ENCODE results near the gene PLCB2. TPM values are rescaled to one million over a fixed set of nuclear protein-coding genes. Genes with fewer than 3 reads are reported as not detected.
A peak's percentile ranks its signal among the peaks of the same experiment; 100 is the strongest.

PLCB2 gene
- total and polyA plus RNA-seq, 2 experiments from 2014 or later: 9.5 to 13.8 TPM

DNA sequence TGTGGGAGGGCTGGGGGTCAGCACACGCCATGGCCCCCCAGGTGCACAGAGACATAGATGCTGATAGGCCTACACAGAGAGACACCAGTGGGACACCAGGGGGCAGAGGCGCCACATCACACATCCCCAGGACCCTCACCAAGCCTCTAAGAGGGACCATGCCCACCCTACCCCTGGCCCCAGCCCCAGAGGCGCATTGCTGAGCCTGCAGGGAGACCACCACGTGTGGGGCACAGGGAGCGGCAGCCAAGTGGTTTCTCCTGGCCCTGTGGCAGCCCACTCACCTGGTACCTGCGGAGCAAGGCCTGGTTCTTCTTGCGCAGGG is 31.8 kb upstream of the PLCB2 start:
- peaks cover 48% of the 10 kb centered on the region for H3K4me1 Mint-ChIP-seq
- no peaks in the 10 kb centered on the region for H4K20me1 ChIP-seq (replicated peaks; ENCODE audit: insufficient read depth)
- no peak for TF ChIP-seq STAT1 (IDR thresholded peaks at IDR 0.05; ENCODE audit: unreplicated experiment)
- TF ChIP-seq, protein P1, sequence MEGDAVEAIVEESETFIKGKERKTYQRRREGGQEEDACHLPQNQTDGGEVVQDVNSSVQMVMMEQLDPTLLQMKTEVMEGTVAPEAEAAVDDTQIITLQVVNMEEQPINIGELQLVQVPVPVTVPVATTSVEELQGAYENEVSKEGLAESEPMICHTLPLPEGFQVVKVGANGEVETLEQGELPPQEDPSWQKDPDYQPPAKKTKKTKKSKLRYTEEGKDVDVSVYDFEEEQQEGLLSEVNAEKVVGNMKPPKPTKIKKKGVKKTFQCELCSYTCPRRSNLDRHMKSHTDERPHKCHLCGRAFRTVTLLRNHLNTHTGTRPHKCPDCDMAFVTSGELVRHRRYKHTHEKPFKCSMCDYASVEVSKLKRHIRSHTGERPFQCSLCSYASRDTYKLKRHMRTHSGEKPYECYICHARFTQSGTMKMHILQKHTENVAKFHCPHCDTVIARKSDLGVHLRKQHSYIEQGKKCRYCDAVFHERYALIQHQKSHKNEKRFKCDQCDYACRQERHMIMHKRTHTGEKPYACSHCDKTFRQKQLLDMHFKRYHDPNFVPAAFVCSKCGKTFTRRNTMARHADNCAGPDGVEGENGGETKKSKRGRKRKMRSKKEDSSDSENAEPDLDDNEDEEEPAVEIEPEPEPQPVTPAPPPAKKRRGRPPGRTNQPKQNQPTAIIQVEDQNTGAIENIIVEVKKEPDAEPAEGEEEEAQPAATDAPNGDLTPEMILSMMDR (conservative IDR thresholded peaks at IDR 0.05; ENCODE audit: low read depth in 2 of 2): peak; percentile 9 to 68; a peak in 2 of 4 replicates
- H3K4me3 Mint-ChIP-seq: no peak overlapping the region
- peak; percentile 32 for DNase-seq (ENCODE audit: low spot score)
- no peak for ATAC-seq
- H3K4me1 ChIP-seq (ENCODE audit: insufficient read depth): peaks cover 4% of the 10 kb centered on the region; the same call in 1 of the 2 replicates
- no peak overlapping the region for H3K27ac Mint-ChIP-seq
- no peak overlapping the region for H3K27ac ChIP-seq (ENCODE audit: low read depth)
- H3K36me3 ChIP-seq (ENCODE audit: insufficient read depth): no peaks in the 10 kb centered on the region
- H3K9me2 ChIP-seq (ENCODE audit: insufficient read depth): no peaks in the 10 kb centered on the region
- peak overlapping the region; percentile 88 for H2AFZ ChIP-seq
- H3K4me2 ChIP-seq: no peak overlapping the region; the same call in 1 of the 2 replicates
- peaks cover 20% of the 10 kb centered on the region for H3K27me3 Mint-ChIP-seq (ENCODE audit: insufficient read depth, low read depth, poor library complexity)
- no peaks in the 10 kb centered on the region for H3K27me3 ChIP-seq (ENCODE audit: insufficient read depth)
- no peaks in the 10 kb centered on the region for H3K9me3 Mint-ChIP-seq
- no peaks in the 10 kb centered on the region for H3K79me2 ChIP-seq (replicated peaks; ENCODE audit: insufficient read depth)
- no peaks in the 10 kb centered on the region; the same call in 2 of the 3 replicates for H3K36me3 Mint-ChIP-seq (ENCODE audit: low read depth)
- H3F3A ChIP-seq (replicated peaks; ENCODE audit: low read depth): no peaks in the 10 kb centered on the region
- no peak overlapping the region for H3K4me3 ChIP-seq

DNA sequence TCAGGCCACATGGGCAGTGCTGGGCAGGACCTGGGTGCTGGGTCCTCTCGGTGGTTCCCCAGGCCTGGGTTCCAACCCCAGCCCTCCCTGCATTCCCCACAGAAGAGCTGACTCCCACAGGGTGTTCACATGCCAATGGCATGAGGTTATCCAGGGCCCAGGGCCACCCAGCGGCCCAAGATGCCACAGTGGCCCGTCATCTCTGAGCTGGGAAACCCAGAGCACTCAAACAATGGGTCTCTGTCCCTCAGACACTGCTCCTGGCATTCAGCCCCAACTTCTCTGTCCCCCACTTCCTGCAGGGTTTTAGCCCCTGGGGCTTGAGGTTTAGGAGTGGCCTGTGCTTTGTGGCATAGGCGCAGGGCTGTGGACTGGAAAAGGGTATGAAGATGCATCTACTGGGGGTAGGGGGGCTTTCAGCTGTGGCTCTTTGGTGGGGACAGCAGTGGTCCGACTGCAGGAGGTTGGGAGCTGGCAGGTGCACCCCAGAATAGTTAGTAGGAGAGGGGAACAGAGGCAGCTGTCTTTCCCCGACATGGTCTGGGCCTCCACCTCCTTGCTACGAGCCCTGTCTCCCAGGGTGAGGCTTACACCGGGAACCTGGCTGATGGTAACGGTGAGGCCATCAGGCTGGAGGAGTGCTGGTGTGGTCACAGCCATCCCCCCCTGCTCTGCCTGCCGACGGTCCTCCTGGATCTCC is 31.3 kb upstream of the PLCB2 start:
- H3K36me3 Mint-ChIP-seq (ENCODE audit: low read depth): no peaks in the 10 kb centered on the region; the same call in 2 of the 3 replicates
- peaks cover 47% of the 10 kb centered on the region for H3K4me1 Mint-ChIP-seq
- ATAC-seq (no peak), DNase-seq (ENCODE audit: low spot score) (no peak)
- no peak overlapping the region for H3K27ac Mint-ChIP-seq
- no peak overlapping the region for H3K4me3 Mint-ChIP-seq
- Histone ChIP-seq H3K9me2 (ENCODE audit: insufficient read depth) (no peaks in the 10 kb centered on the region), H3K4me3 (no peak overlapping the region), H3K36me3 (ENCODE audit: insufficient read depth) (no peaks in the 10 kb centered on the region), H3K79me2 (replicated peaks; ENCODE audit: insufficient read depth) (no peaks in the 10 kb centered on the region), H3K4me2 (no peak overlapping the region), H4K20me1 (replicated peaks; ENCODE audit: insufficient read depth) (no peaks in the 10 kb centered on the region), H3K4me1 (ENCODE audit: insufficient read depth) (peaks cover 4% of the 10 kb centered on the region; the same call in 1 of the 2 replicates), H3F3A (replicated peaks; ENCODE audit: low read depth) (0 out of 2 replicates have a peak, but pooled peaks cover 2% of the 10 kb centered on the region), H3K27ac (ENCODE audit: low read depth) (no peak overlapping the region), H2AFZ (no peak overlapping the region), H3K27me3 (ENCODE audit: insufficient read depth) (no peaks in the 10 kb centered on the region)
- H3K27me3 Mint-ChIP-seq (ENCODE audit: insufficient read depth, low read depth, poor library complexity): peaks cover 19% of the 10 kb centered on the region
- TF ChIP-seq ZNF331 (CRISPR knock-in tag; IDR thresholded peaks at IDR 0.05; ENCODE audit: low read depth) (no peak), NANOG (IDR thresholded peaks at IDR 0.05; ENCODE audit: borderline replicate concordance) (no peak), STAT1 (IDR thresholded peaks at IDR 0.05; ENCODE audit: unreplicated experiment) (no peak)
- TF ChIP-seq, protein P2, sequence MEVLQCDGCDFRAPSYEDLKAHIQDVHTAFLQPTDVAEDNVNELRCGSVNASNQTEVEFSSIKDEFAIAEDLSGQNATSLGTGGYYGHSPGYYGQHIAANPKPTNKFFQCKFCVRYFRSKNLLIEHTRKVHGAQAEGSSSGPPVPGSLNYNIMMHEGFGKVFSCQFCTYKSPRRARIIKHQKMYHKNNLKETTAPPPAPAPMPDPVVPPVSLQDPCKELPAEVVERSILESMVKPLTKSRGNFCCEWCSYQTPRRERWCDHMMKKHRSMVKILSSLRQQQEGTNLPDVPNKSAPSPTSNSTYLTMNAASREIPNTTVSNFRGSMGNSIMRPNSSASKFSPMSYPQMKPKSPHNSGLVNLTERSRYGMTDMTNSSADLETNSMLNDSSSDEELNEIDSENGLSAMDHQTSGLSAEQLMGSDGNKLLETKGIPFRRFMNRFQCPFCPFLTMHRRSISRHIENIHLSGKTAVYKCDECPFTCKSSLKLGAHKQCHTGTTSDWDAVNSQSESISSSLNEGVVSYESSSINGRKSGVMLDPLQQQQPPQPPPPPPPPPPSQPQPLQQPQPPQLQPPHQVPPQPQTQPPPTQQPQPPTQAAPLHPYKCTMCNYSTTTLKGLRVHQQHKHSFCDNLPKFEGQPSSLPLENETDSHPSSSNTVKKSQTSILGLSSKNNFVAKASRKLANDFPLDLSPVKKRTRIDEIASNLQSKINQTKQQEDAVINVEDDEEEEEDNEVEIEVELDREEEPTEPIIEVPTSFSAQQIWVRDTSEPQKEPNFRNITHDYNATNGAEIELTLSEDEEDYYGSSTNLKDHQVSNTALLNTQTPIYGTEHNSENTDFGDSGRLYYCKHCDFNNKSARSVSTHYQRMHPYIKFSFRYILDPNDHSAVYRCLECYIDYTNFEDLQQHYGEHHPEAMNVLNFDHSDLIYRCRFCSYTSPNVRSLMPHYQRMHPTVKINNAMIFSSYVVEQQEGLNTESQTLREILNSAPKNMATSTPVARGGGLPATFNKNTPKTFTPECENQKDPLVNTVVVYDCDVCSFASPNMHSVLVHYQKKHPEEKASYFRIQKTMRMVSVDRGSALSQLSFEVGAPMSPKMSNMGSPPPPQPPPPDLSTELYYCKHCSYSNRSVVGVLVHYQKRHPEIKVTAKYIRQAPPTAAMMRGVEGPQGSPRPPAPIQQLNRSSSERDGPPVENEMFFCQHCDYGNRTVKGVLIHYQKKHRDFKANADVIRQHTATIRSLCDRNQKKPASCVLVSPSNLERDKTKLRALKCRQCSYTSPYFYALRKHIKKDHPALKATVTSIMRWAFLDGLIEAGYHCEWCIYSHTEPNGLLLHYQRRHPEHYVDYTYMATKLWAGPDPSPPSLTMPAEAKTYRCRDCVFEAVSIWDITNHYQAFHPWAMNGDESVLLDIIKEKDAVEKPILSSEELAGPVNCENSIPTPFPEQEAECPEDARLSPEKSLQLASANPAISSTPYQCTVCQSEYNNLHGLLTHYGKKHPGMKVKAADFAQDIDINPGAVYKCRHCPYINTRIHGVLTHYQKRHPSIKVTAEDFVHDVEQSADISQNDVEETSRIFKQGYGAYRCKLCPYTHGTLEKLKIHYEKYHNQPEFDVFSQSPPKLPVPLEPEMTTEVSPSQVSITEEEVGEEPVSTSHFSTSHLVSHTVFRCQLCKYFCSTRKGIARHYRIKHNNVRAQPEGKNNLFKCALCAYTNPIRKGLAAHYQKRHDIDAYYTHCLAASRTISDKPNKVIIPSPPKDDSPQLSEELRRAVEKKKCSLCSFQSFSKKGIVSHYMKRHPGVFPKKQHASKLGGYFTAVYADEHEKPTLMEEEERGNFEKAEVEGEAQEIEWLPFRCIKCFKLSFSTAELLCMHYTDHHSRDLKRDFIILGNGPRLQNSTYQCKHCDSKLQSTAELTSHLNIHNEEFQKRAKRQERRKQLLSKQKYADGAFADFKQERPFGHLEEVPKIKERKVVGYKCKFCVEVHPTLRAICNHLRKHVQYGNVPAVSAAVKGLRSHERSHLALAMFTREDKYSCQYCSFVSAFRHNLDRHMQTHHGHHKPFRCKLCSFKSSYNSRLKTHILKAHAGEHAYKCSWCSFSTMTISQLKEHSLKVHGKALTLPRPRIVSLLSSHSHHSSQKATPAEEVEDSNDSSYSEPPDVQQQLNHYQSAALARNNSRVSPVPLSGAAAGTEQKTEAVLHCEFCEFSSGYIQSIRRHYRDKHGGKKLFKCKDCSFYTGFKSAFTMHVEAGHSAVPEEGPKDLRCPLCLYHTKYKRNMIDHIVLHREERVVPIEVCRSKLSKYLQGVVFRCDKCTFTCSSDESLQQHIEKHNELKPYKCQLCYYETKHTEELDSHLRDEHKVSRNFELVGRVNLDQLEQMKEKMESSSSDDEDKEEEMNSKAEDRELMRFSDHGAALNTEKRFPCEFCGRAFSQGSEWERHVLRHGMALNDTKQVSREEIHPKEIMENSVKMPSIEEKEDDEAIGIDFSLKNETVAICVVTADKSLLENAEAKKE (CRISPR knock-in tag; IDR thresholded peaks at IDR 0.05): no peak
- H3K9me3 Mint-ChIP-seq: no peaks in the 10 kb centered on the region

Measured in GM23338 (cell line).